Astrocyte of the spinal cord (primary cell): Measurements from ENCODE around the gene DNAH3.
"Not testable (repeated sequence)": the region's sequence is repeated elsewhere in the genome, so short reads cannot be mapped to it uniquely, and the experiment has no call there.

Experiments
- DNase-seq: peaks from one replicate; pipeline ENCODE4 v3.0.0; 2011; ENCODE audit warnings: low read depth, low spot score
- H3K4me3 ChIP-seq: 2 replicates; pipeline ENCODE4 v1.5.1; 2011; ENCODE audit warnings: low read depth, mild to moderate bottlenecking, low read length, moderate library complexity
- in situ Hi-C: cut with HindIII; loops from 2 replicates; pipeline ENCODE4 v1.10.0; 2017; ENCODE audit warnings: low sequenced_read_pairs
- TF ChIP-seq, protein P1 (sequence below): IDR thresholded peaks from 2 replicates; pipeline ENCODE4 v1.5.1; 2012; ENCODE audit warnings: low read depth, mild to moderate bottlenecking, low read length, inconsistent platforms

DNAH3 gene

GRCh38 chr16:21071741-21072140, 78.9 kb downstream of the DNAH3 start:
- in situ Hi-C loops: no loop called here
- no peak for DNase-seq
- TF ChIP-seq, protein P1, sequence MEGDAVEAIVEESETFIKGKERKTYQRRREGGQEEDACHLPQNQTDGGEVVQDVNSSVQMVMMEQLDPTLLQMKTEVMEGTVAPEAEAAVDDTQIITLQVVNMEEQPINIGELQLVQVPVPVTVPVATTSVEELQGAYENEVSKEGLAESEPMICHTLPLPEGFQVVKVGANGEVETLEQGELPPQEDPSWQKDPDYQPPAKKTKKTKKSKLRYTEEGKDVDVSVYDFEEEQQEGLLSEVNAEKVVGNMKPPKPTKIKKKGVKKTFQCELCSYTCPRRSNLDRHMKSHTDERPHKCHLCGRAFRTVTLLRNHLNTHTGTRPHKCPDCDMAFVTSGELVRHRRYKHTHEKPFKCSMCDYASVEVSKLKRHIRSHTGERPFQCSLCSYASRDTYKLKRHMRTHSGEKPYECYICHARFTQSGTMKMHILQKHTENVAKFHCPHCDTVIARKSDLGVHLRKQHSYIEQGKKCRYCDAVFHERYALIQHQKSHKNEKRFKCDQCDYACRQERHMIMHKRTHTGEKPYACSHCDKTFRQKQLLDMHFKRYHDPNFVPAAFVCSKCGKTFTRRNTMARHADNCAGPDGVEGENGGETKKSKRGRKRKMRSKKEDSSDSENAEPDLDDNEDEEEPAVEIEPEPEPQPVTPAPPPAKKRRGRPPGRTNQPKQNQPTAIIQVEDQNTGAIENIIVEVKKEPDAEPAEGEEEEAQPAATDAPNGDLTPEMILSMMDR: no peak
- H3K4me3 ChIP-seq: no peak overlapping the region

DNA sequence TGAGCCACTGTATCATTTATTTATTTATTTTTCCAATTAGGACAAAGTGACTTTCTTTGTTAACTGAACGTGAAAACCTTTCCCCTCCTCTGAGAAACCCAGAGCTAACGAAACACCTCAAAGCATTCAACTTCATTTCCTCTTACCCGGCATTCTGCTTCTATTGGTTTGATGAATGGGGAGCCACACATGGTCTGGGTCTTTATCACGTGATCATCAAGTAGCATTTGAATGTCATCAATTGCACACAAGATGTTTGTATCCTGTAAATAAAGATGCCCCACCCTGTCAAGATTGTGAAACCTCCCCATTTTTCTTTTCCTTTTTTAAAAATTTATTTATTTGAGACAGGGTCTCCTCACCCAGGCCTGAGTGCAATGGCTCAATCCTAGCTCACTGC, 80.1 kb downstream of the DNAH3 start:
- in situ Hi-C loops: no loop called here
- H3K4me3 ChIP-seq: no peak overlapping the region
- TF ChIP-seq, protein P1: no peak
- DNase-seq: no peak

GRCh38 chr16:21069986-21070385, 80.7 kb downstream of the DNAH3 start:
- H3K4me3 ChIP-seq: no peak overlapping the region
- TF ChIP-seq, protein P1: no peak
- DNase-seq: no peak
- in situ Hi-C loops: no loop called here

GRCh38 chr16:21064203-21064602, 86.4 kb downstream of the DNAH3 start:
- TF ChIP-seq, protein P1: no peak
- in situ Hi-C loops: no loop called here
- no peak for DNase-seq
- no peak overlapping the region for H3K4me3 ChIP-seq

- in situ Hi-C loops, DNase-seq, H3K4me3 ChIP-seq: not testable (repeated sequence)
These were observed 87.3 kb downstream of the DNAH3 start for GRCh38 chr16:21063314-21063713.

- no peak overlapping the region for H3K4me3 ChIP-seq
- in situ Hi-C loops: no loop called here
- TF ChIP-seq, protein P1: no peak
- DNase-seq: no peak
These were observed 90.6 kb downstream of the DNAH3 start for GRCh38 chr16:21060027-21060510.

DNA sequence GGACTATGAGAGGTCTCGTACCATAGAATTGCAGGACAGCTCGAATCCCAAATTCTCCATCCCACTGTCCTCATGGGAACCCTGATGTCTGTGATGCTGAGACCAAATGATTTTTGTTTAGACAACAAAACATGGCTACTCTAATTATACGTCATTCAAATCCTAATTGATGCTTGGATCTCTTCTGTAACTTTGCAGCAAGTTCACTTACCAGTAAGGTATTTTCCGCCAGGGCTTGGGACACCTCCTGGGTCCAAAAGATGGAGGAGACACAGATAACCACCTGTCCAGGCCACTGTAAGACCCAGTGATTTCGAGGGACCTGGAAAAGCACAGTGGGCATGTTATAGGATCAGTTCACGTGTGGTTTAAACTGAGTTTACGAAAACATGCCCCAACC, 92.8 kb downstream of the DNAH3 start:
- TF ChIP-seq, protein P1: no peak
- DNase-seq: no peak
- in situ Hi-C loops: no loop called here
- no peak overlapping the region for H3K4me3 ChIP-seq
